GM12801 (cell line): ENCODE results near the gene OGT.

Experiments used
- TF ChIP-seq, protein P1 (sequence below): IDR thresholded peaks from one replicate; pipeline ENCODE4 v1.5.1; 2011; ENCODE audit warnings: control low read depth; ENCODE audit not compliant: insufficient read length; ENCODE audit errors: extremely low read depth

Gene OGT

DNA sequence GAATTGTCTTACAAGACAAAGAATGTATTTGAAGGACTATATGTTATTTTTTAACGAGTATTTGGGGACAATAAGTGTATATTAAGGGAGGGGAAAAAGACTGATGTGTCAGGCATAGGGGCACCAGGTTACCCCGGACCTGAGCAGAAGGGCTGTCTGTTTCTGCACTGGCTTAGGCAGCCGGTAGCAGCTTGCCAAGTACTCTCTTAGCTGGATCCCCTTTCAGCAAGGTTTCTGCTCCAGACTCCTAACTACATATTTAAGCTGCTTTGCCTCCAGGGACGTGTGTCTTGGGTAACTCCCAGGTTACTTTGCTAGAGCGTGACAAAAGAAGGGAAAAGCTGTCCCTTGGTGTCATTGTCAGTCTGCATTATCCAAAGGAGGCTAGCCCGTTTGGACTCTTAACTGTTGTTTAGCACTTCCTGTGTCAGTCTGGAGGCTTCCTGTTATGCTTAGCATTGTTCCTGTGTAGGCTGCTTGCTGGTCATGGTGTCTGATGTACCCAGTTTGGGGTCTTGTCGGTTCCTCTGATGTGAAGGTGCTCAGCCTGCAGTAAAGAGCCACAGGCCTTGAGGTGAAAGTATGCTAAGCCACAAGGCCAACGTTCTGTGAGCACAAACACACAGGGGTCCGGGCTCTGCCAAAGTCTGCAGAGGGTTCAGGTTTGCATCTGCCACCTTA is 73.8 kb downstream of the OGT start:
- TF ChIP-seq, protein P1, sequence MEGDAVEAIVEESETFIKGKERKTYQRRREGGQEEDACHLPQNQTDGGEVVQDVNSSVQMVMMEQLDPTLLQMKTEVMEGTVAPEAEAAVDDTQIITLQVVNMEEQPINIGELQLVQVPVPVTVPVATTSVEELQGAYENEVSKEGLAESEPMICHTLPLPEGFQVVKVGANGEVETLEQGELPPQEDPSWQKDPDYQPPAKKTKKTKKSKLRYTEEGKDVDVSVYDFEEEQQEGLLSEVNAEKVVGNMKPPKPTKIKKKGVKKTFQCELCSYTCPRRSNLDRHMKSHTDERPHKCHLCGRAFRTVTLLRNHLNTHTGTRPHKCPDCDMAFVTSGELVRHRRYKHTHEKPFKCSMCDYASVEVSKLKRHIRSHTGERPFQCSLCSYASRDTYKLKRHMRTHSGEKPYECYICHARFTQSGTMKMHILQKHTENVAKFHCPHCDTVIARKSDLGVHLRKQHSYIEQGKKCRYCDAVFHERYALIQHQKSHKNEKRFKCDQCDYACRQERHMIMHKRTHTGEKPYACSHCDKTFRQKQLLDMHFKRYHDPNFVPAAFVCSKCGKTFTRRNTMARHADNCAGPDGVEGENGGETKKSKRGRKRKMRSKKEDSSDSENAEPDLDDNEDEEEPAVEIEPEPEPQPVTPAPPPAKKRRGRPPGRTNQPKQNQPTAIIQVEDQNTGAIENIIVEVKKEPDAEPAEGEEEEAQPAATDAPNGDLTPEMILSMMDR: no peak

DNA sequence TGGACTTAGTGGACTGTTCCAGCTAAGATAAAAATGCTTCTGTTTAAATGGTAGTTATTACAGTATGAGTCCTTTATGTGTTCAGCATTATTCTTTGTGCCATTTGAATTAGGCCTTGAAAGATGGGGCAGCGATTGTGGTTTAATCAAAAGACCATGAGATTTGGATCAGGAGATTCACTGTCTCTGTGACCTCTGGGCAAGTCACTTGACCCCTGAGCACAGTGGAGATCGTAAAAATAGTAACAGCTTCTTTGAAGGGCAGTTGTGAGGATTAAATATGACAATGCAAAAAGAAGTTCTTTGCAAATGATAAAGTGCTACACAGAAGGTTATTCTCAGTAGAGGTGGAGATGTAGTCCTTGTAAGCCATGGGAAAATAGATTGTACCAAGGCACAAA is 74.6 kb downstream of the OGT start:
- TF ChIP-seq, protein P1: no peak

- TF ChIP-seq, protein P1: no peak
Measured at GRCh38 chrX:71609095-71609750, 76.3 kb downstream of the OGT start.

- TF ChIP-seq, protein P1: no peak
Measured at GRCh38 chrX:71612256-71612655, 79.4 kb downstream of the OGT start.

DNA sequence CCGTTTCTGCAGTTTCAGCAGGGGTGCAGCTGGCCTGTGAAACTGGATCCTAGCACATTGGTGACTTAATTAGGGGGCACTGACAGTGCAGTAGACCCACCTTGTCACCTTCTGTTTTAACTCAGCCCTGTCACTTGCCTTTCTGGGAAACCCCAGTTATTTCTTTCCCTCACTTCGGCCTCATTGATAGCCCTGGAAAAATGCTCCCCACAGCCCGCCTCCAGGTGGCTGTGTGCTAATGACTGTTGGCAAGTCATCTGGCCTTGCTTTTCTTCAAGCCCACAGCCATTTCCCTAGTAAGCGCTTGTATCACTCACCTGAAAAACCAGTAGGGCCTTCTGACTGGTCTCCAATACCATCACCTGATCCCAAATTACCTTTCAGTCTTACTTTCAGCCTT is 82.2 kb downstream of the OGT start:
- TF ChIP-seq, protein P1: no peak

DNA sequence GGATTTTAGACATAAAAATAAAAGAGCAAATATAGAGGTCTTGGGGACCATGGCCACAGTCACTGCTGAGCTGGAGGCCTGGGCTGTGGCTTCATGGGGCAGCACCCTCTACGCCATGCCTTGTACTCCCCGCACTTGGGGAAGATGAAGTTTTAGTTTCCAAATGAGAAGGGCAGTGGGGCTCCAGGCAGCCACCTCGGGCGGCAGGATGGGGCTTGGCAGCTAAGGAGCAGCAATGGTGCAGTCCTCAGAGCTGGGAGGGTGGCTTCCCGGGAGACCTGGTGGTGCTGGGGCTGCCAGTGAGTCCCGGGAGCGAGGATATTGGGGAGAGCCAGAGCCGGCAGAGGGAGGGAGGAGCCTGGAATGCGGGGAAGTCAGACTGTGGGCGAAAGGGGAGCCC is 83.0 kb downstream of the OGT start:
- TF ChIP-seq, protein P1: no peak

GRCh38 chrX:71616672-71617529 is 84.0 kb downstream of the OGT start:
- TF ChIP-seq, protein P1: no peak
